ENCODE results near the gene OR7E24.
"Not testable (repeated sequence)": the region's sequence is repeated elsewhere in the genome, so short reads cannot be mapped to it uniquely, and the experiment has no call there.

OR7E24 gene

GRCh38 chr19:9250630-9251029 is at the start of gene OR7E24:
TSS of gene OR7E24 (plus strand) at chr19:9250930. CDS start at chr19:9251044, 114 bp downstream.
- no peak within 1 kb of the TSS for H3K27ac Mint-ChIP-seq
- no peaks in the 10 kb centered on the region for H3K36me3 Mint-ChIP-seq
- no peaks in the 10 kb centered on the region for H3K4me1 Mint-ChIP-seq
- peaks cover 13% of the 10 kb centered on the region for H3K9me3 Mint-ChIP-seq
- peaks cover 9% of the 10 kb centered on the region for H3K27me3 Mint-ChIP-seq
- ATAC-seq, result no peak
- no peak within 1 kb of the TSS for H3K4me3 Mint-ChIP-seq

GRCh38 chr19:9205501-9206113 is 45.1 kb upstream of the OR7E24 start:
- Mint-ChIP-seq H3K27me3 (peaks cover 7% of the 10 kb centered on the region), H3K4me3 (peak overlapping the region; percentile 65), H3K36me3 (no peaks in the 10 kb centered on the region), H3K4me1 (peaks cover 10% of the 10 kb centered on the region), H3K9me3 (peaks cover 4% of the 10 kb centered on the region), H3K27ac (peak overlapping the region; percentile 68)
- ATAC-seq, result no peak

GRCh38 chr19:9219489-9219888 is 31.2 kb upstream of the OR7E24 start, which contains the start of gene OR7D4:
TSS of gene OR7D4 (minus strand) at chr19:9219589. CDS start at chr19:9214837, 4,752 bp downstream.
- peaks cover 10% of the 10 kb centered on the region for H3K9me3 Mint-ChIP-seq
- no peak for ATAC-seq
- H3K27ac Mint-ChIP-seq, result no peak within 1 kb of the TSS
- peaks cover 13% of the 10 kb centered on the region for H3K27me3 Mint-ChIP-seq
- peaks cover 5% of the 10 kb centered on the region for H3K36me3 Mint-ChIP-seq
- H3K4me3 Mint-ChIP-seq, result no peak within 1 kb of the TSS
- H3K4me1 Mint-ChIP-seq, result no peaks in the 10 kb centered on the region

DNA sequence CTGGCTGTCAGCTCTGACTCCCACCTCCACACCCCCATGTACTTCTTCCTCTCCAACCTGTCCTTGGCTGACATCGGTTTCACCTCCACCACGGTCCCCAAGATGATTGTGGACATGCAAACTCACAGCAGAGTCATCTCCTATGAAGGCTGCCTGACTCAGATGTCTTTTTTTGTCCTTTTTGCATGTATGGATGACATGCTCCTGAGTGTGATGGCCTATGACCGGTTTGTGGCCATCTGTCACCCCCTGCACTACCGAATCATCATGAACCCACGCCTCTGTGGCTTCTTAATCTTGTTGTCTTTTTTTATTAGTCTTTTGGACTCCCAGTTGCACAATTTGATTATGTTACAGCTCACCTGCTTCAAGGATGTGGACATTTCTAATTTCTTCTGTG is 506 bp downstream of the OR7E24 start:
- H3K36me3 Mint-ChIP-seq, result no peaks in the 10 kb centered on the region
- peaks cover 13% of the 10 kb centered on the region for H3K9me3 Mint-ChIP-seq
- peaks cover 9% of the 10 kb centered on the region for H3K27me3 Mint-ChIP-seq
- no peak for ATAC-seq
- H3K4me1 Mint-ChIP-seq, result no peaks in the 10 kb centered on the region
- H3K27ac Mint-ChIP-seq, result no peak overlapping the region
- H3K4me3 Mint-ChIP-seq, result no peak overlapping the region

DNA sequence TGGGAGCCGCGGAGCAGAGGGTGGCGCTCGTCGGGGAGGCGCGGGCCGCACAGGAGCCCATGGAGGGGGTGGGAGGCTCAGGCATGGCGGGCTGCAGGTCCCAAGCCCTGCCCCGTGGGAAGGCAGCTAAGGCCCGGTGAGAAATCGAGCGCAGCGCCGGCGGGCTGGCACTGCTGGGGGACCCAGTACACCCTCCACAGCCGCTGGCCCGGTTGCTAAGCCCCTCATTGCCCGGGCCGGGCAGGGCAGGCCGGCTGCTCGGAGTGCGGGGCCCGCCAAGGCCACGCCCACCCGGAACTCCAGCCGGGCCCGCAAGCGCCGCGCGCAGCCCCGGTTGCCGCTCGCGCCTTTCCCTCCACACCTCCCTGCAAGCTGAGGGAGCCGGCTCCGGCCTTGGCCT is 32.8 kb downstream of the OR7E24 start:
- H3K4me3 Mint-ChIP-seq, result peak overlapping the region; percentile 61
- ATAC-seq, H3K4me1 Mint-ChIP-seq, H3K36me3 Mint-ChIP-seq, H3K27ac Mint-ChIP-seq: not testable (repeated sequence)
- peaks cover 18% of the 10 kb centered on the region for H3K27me3 Mint-ChIP-seq
- H3K9me3 Mint-ChIP-seq, result peaks cover 32% of the 10 kb centered on the region

DNA sequence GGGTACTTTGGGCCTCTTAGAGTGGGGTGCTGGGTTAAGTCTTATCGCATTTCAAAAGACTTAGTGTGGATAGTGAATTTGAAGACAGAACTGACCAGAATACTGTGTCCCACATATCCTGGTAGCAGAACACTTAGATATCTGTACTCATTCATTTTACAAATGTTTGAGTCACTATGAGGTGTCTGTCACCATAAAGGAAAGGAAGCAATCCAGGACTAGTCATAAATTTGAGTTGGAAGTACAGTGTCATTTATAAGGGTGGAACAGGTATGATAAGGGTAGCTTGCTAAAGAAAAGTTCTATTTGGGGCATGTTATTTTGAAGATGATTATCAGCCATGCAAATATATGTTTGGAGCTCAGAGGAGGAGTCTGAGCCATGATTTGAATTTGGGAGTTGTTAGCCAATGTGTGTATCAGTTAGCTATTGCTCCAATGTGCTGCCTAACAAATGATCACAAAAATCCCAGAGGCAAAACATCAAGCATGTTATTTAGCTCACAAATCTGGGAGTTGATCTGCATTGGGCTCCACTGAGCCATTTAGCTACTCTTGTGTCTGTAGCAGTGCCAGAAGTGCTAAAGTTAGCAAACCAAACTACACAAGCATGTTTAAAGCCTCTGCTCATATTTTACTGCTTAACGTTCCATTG is 38.6 kb downstream of the OR7E24 start:
- no peak for ATAC-seq
- no peak overlapping the region for H3K27ac Mint-ChIP-seq
- H3K9me3 Mint-ChIP-seq, result peaks cover 24% of the 10 kb centered on the region
- peaks cover 56% of the 10 kb centered on the region for H3K36me3 Mint-ChIP-seq
- H3K27me3 Mint-ChIP-seq, result no peaks in the 10 kb centered on the region
- H3K4me3 Mint-ChIP-seq, result no peak overlapping the region
- no peaks in the 10 kb centered on the region for H3K4me1 Mint-ChIP-seq

DNA sequence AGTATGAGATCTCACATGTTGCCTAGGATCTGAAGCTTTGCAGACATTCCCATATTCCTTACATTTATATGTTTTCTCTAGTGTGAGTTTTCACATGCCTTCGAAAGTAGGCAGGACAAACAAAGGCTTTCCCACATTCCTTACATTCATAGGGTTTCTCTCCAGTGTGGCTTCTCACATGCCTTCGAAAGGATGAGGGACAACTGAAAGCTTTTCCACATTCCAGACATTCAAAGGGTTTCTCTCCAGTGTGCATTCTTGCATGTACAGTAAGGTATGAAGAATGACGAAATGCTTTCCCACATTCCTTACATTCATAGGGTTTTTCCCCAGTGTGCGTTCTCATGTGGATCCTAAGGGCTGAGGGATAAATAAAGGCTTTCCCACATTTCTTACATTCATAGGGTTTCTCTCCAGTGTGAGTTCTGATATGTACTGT is 44.7 kb downstream of the OR7E24 start:
- Mint-ChIP-seq H3K4me1 (no peaks in the 10 kb centered on the region), H3K27me3 (no peaks in the 10 kb centered on the region), H3K4me3 (no peak overlapping the region), H3K27ac (no peak overlapping the region), H3K9me3 (peaks cover 35% of the 10 kb centered on the region), H3K36me3 (peaks cover 94% of the 10 kb centered on the region)
- no peak for ATAC-seq

- ATAC-seq, result no peak
- Mint-ChIP-seq H3K27ac (no peak overlapping the region), H3K27me3 (no peaks in the 10 kb centered on the region), H3K9me3 (peaks cover 42% of the 10 kb centered on the region), H3K4me3 (no peak overlapping the region), H3K36me3 (peaks cover 98% of the 10 kb centered on the region), H3K4me1 (no peaks in the 10 kb centered on the region)
Observed at GRCh38 chr19:9296336-9296735, 45.6 kb downstream of the OR7E24 start.
